Activated CD8-positive, alpha-beta memory T cell treated with anti-CD3 and anti-CD28 coated beads for 1 hour (primary cell): ENCODE results near the gene CMSS1.

Experiments
- DNase-seq, 2 donors: peaks; one replicate each; pipeline ENCODE4 v3.0.0-alpha.2; 2020; ENCODE audit warnings: low read depth in 1 of 2; ENCODE audit errors: extremely low read depth in 1 of 2

Gene CMSS1

DNA sequence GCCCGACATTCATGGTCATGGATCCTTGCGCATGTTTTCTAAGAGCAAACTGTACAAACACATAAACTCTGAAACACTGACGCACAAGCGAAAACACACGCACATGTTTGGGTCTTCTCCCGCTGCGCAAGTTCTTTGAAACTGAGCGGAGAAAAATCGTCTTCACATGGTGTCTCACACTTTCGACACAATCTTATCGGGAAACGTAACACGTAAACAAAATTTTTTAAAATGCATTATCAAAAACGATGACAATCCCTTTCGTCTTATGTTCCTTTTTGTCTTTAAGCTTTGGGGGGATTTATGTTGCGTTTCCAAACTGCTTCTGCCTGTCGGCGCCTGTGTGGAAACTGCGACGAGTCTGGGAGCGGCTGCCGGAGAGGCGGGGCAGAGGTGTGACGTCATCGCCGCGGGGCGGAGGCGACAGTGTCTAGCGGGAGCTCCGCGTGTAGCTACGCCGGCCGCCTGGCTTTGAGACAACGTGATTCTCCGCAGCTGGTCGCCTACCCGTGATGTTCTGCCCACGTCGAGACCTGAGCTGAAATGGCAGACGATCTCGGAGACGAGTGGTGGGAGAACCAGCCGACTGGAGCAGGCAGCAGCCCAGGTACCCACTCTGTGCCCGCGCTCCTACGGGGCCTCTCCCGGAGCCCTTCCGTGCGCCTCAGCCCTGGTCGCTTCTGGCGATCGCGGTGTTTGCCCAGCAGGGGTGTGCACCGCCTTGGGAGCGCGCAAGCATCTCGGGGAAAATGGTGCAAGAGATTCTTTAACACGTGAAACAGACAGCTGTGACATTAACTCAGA lies at the start of gene CMSS1:
Gene CMSS1 (plus strand): TSS at position 426 of the 804 bp plus-strand sequence.
- DNase-seq, result peak; percentile 92 to 97

DNA sequence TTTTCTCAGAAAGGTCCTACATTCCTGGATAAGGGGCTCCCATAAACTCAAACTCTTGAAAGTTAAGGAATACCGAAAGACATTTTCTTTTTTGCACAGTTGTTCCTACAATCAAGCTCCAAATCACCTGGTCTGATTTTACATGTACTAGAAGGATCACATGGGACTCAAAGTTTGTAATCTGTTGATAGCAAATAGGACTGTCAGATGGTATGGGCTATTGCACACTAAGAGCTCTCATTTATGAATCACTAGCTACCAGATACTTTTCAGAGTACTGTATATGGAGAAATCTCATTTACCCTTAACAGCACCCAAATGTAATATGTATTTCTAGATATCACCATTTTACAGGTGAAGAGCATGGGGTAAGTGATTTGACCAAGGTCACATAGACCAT lies 49.5 kb upstream of the CMSS1 start:
- DNase-seq, result no peak

DNA sequence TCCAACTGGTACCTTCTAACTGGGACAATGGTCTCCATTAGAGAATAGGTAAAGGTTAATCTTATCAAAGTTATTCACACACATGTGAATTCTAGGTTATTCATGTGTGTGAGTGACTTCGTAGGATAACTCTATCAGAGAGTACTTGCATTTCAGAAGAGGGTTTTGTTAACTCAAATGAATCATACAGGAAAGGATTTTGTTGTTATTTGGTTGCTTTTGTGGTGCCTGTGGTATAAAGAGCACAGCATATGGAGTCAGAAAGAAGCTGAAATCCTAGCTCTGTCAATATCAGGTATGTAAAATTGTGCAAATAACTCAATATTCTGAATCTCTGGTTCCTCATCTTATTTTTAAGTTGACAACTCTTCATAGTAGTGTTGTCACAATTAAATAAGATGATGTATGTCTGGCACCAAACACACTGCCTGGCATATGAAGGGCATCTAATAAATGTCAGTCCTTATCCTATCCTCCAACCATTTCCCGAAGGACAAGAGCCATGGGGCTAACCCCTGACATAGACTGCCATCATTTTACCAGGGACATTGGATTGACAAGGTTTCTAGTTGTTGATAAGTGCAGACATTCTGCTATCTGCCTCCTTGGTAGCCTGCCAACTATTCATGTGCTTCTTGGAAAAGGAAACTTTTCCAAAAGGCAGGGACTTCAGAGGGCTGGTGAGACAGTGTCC lies 48.7 kb upstream of the CMSS1 start:
- no peak for DNase-seq

DNA sequence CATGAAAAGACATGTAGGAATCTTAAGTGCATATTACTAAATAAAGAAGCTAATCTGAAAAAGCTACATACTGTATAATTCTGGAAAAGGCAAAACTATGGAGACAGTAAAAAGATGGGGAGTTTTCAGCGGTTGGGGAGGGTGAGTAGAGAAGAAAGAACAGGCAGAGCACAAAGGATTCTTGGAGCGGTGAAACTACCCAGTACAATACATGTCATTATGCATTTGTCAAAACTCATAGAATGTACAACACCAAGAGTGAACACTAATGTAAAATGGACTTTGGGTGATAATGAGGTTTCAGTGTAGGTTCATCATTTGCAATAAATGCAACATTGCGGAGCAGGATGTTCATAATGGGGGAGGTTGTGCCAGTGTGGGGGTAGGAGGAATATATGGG lies 45.5 kb upstream of the CMSS1 start:
- DNase-seq, result no peak

DNA sequence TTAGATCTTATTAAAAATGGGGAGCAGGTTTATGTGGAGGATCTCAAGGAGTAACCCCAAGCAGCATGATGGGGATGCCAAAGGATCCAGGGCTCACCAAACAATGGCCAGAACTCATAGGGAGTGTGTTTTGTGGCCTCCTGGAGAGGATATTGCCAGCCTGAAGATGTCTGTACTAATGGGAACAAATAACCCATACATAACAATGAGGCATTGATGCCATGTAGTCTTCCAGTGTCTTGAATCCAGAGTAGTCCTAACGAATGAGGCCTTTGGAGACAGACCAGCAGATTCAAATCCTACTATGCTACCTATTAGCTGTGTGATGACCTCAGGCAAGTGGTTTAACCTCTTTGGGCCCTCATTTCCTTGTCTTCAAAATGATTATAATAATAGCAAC lies 45.0 kb upstream of the CMSS1 start:
- DNase-seq, result no peak

DNA sequence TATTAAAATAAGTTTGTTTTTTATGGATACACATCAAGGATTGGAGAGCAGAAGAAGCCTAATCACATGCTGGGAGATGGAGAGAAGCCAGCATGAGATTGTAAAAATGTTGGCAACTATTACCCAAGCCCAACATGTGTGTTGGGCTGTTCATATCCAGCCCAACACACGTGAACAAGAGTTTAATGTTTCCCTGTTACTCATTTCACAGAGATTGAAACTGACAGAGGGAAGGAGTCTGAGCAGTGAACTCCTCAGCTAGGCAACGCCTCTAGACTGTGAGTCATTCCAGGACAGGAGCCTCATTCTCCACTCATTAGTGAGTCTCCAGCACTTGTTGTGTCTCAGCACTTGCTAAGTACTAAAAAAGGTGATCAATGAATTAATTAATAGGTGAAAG lies 43.2 kb upstream of the CMSS1 start:
- DNase-seq, result no peak

DNA sequence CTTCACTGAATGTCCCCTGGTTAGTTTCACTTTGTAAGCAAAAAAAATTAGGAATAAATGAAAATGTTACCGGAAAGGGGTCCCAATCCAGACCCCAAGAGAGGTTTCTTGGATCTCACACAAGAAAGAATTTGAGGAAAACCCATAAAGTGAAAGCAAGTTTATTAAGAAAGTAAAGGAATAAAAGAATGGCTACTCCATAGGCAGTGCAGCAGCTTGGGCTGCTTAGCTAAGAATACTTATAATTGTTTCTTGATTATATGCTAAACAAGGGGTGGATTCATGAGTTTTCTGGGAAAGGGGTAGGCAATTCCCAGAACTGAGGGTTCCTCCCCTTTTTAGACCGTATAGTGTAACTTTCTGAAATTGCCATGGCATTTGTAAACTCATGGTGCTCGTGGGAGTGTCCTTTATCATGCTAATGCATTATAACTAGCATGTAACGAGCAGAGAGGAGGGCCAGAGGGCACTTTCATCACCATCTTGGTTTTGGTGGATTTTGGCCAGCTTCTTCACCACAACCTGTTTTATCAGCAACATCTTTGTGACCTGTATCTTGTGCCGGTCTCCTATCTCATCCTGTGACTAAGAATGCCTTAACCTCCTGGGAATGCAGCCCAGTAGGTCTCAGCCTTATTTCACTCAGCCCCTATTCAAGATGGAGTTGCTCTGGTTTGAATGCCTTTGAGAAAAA lies 41.0 kb upstream of the CMSS1 start:
- DNase-seq, result no peak

DNA sequence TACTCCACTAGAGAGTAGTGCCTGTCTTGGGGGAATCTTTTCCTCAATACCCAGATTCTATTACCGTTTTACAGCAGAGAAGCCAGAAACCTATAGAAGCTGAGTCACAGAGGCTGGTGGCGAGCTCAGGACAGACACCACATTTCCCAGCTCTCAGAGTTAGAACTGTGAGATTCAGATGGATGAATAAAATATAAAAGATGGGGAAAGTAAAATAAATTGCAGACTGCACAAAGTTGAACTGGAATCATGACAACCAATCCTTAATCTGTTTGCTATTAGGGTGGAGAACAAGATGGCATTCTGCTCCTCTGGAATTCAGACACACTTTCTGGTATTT lies 40.5 kb upstream of the CMSS1 start:
- no peak for DNase-seq

DNA sequence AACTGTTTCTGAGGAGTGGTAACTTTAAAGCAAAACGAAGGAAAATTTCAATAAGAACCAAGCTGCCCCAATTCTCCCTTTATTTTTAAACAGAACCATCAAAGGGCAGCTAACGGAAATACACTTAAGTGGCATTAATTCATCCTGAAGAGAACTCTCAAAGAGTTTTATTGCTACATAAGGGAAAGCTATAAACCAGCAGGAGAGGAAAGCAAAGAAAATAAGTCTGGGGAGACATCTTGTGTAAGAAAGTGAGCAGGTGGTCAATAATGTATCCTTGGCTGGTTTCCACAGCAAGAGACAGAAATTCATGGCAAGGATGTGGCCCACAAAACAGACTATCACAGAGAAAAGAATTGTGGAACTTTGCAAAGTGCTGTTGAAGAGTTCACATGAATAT lies 40.0 kb upstream of the CMSS1 start:
- DNase-seq, result no peak

DNA sequence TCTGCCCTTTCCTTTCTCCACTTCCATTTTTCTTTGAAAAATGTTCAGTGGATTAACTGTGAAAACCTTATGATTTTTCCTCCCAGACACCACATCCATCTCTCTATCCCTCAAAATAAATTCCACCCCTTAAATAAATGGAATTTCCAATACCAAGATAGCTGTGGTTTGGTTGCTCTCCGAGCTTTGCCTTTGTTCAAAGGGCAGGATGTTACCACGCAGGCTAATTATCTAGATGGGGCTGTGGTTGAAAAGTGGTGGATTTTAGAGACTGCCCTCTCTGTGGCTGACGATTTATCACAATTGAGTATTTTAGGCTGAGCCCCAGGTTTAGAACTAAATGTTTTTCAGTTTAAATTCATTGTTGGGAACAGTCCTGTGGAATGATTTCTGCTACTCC lies 36.9 kb upstream of the CMSS1 start:
- no peak for DNase-seq

DNA sequence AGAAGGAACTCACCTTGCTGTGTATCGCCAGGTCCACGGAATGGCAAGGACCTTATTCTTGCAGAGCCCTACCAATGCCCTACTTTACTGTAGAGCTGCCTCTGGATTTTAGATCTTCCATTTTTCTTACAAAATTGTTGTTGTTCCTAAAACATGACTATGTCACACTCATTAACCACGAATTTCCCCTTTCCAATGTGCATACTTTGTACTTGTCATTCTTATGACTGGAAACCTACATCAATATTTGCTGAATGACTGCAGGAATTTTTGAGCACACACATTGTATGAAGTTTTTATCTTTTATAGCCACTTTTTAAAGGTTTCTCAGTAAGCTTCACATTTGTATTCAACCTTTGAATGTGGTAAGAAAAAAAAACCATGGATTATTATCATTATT lies 35.9 kb upstream of the CMSS1 start:
- DNase-seq, result no peak

DNA sequence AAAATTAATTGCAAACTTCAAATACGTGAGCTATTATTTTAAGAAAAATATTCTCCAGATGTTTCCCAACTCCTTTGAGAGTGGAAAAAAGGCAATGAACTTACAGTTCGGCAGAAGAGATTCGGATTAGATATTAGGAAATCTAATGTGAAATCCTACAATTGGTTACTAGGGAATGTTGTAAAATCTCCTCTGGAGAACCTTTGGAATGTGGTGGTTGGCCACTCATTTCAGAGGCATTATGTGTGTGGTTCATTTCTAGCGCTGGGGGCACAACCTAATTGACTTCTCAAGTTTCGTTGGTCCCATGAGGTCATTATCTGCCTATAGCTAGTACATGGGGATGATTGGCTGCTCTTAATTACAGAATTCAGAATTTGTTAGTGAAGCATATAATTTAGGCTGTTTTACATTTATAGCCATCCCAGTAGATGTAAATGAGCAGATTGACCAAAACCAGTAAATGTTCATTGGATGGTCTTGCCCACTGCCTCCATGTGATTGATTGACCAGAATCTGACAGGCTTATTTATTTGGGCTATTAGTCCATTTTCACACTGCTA lies 34.6 kb upstream of the CMSS1 start:
- no peak for DNase-seq

DNA sequence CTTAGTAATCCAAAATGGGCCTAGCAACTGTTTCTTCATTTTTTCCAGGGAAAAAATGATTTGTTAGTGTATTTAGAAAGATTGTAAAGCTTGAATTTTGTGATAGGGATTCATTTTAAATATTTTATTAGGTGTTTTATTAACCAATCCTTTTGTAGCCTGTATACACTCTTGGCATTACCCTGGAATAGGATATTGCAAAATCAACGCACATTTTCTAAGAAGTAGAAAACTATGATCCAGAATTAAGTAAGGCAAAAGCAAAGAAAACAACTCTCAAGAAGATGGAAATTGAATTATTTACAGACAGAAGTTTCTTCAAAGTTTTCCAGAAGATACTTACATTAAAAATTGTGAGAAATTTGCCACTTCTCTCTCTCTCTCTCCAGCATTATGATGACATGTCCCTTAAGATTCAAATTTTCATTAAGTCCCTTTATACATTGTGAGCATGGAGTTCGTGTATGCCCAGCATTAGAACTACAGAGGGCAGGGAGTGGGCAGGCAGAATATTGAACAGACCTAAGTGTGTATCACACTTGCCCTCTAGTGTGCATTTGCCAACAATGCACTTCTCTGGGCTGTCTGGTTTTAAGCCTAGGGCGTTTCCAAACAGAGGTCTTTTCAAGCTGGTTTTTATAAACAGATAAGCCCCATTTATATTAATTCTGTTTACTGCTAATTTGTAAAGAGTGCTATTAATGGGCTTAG lies 28.5 kb upstream of the CMSS1 start:
- no peak for DNase-seq

DNA sequence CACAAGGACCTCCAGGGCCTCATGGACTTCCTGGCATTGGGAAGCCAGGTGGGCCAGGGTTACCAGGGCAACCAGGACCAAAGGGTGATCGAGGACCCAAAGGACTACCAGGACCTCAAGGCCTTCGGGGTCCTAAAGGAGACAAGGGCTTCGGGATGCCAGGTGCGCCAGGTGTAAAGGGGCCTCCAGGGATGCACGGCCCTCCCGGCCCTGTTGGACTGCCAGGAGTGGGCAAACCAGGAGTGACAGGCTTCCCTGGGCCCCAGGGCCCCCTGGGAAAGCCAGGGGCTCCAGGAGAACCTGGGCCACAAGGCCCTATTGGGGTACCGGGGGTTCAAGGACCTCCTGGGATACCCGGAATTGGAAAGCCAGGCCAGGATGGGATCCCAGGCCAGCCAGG lies 23.2 kb upstream of the CMSS1 start:
- DNase-seq, result no peak

DNA sequence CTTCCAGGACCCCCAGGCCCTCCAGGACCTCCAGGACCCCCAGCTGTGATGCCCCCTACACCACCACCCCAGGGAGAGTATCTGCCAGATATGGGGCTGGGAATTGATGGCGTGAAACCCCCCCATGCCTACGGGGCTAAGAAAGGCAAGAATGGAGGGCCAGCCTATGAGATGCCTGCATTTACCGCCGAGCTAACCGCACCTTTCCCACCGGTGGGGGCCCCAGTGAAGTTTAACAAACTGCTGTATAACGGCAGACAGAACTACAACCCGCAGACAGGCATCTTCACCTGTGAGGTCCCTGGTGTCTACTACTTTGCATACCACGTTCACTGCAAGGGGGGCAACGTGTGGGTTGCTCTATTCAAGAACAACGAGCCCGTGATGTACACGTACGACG lies 22.1 kb upstream of the CMSS1 start:
- DNase-seq, result no peak

DNA sequence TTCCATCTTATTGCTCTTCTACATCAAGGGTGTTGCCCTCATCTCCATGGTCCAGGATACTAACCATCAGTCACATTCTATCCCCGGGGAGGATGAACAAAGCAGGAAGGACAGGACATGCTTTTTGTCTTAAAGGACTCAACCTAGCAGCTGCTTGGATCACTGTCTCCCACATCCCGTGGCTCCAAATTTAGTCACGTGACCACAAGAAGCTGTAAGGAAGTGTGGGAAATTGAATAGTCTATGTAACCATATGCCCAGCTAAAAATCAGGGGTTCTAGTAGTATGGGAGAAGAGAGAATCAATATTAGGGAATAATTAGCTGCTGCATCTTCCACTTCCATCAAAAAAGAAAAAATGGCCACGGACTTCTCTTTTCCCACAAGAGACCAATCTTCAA lies 18.2 kb upstream of the CMSS1 start:
- DNase-seq, result no peak

DNA sequence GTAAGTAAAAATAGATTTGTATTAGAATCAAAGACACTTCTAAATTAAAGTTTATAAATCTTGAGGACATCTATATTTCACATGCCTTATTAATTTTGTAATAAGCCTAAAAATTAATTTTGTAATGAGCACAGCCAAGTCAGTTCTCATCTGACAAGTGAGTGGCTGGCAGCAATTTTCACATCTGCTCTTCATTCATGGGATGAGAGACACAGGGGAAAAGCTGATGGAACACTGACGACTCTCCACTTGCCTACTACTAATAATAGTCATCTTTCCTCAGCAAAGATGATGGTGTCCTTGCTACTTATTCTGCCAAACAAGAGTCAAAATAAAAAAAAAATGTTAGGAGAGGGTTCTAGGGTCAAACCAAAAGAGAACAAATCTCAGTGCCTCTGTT lies 14.4 kb upstream of the CMSS1 start:
- DNase-seq, result no peak

DNA sequence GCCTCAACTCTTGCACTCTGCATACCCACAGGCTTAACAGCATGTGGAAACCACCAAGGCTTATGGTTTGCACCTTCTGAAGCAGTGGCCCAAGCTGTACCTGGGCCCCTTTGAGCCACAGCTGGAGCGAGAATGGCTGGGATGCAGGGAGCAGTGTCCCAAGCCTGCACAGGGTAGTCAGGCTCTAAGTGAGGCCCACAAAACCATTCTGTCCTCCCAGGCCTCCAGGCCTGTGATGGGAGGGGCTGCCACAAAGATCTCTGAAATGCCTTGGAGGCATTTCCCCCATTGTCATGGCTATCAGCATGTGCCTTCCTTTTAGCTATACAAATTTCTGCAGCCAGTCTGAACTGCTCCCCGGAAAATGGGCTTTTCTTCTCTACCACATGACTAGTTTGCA lies 12.5 kb upstream of the CMSS1 start:
- no peak for DNase-seq

DNA sequence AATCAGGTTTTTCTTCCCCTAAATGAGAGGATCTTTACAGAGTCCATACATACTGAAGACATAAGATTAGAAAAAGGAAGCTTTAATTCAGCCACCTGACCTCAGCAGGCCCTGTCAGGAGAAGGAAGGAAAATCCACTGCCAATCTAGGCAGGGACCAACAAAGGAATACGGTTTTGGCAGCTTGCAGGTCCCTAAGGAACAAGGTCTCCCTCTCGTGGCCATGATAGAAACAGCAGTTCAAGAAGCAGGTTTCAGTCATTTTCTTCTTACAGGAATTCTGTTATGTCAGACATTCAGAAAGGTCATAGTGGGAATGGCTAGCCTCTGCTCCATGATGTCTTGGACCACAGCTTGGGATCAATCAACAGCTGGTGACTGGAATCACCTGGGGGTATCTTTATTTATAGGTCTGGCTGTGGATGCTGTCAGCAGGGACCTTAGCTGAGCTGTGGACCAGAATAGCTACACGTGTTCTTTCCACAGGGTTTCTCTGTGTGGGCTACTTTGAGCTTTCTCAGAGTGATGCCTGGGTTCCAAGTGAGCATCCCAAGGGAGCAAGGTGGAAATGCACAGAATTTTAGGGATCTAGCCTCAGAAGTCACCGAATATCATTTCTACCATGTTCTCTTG lies 9.4 kb upstream of the CMSS1 start:
- no peak for DNase-seq

DNA sequence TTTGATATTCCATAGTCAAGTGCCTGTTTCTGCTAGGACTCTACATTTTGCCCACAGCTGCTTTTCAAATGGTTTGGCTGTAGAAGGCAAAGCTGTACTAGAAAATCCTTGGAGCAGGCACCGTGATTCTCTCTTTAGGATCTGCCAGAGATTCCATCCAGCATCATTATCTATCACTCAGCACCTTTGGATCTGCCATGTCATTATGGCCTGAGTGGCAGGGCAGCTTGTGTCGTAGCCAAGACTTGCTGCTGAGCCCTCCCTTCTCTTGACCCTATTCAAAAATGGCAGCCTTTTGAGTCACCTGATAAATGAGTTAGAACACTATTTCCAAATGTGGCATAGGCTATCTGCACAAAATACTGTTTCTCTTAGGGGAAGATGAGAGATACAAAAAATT lies 8.1 kb upstream of the CMSS1 start:
- no peak for DNase-seq

DNA sequence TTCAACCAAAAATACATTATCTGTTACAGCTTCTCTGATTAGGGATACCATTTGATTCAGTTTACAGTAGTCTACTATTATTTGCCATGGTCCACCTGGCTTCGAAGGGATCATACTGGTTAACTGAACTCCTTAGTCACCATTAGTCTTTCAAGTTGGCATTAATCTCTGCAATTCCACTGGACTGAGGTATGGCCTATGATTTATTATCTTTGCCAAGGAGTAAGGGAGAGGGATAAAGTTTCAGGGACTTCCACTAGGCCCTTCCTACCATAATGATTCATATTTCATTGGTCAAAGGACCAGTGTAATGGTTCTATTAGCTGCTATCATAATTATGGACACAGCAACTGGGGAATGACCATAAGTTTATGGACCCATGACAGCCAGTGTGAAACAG lies 7.3 kb upstream of the CMSS1 start:
- no peak for DNase-seq
